Measurements from ENCODE around the gene LIX1L.

DNA sequence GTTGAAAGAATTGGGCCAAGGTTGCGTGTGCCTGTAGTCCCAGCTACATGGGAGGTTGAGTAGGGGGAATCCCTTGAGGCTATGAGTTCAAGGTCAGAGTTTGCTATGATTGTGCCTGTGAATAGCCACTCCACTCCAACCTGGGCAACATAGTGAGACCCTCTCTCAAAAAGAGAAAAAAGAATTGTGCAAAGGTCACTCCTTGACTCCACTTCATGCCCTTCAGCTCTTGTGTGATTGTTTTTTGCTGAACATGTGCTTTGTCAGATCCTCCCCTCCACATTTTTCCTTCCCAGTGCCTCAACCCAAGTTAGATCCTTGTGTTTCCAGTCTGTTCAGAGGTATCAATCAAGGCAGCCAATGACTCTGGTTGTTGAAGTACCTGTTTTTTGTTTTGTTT is 30.1 kb upstream of the LIX1L start:
- TF ChIP-seq HOXA7 (CRISPR knock-in tag; IDR thresholded peaks at IDR 0.05) = no peak
- TF ChIP-seq POLR2A (IDR thresholded peaks at IDR 0.05; ENCODE audit: low read length) = no peak
- TF ChIP-seq, protein P1, sequence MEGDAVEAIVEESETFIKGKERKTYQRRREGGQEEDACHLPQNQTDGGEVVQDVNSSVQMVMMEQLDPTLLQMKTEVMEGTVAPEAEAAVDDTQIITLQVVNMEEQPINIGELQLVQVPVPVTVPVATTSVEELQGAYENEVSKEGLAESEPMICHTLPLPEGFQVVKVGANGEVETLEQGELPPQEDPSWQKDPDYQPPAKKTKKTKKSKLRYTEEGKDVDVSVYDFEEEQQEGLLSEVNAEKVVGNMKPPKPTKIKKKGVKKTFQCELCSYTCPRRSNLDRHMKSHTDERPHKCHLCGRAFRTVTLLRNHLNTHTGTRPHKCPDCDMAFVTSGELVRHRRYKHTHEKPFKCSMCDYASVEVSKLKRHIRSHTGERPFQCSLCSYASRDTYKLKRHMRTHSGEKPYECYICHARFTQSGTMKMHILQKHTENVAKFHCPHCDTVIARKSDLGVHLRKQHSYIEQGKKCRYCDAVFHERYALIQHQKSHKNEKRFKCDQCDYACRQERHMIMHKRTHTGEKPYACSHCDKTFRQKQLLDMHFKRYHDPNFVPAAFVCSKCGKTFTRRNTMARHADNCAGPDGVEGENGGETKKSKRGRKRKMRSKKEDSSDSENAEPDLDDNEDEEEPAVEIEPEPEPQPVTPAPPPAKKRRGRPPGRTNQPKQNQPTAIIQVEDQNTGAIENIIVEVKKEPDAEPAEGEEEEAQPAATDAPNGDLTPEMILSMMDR (IDR thresholded peaks at IDR 0.05) = no peak
- no peak for TF ChIP-seq CBX8 (IDR thresholded peaks at IDR 0.05)
- TF ChIP-seq E2F6 (IDR thresholded peaks at IDR 0.05; ENCODE audit: borderline replicate concordance, low read depth) = no peak
- TF ChIP-seq, protein P2, sequence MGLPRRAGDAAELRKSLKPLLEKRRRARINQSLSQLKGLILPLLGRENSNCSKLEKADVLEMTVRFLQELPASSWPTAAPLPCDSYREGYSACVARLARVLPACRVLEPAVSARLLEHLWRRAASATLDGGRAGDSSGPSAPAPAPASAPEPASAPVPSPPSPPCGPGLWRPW (IDR thresholded peaks at IDR 0.05) = no peak
- no peak for TF ChIP-seq PBX3 (IDR thresholded peaks at IDR 0.05)
- TF ChIP-seq CHD2 (IDR thresholded peaks at IDR 0.05; ENCODE audit: low read length, partially characterized antibody) = no peak
- no peak for TF ChIP-seq ESRRA (IDR thresholded peaks at IDR 0.05; ENCODE audit: borderline replicate concordance, low read length)
- no peak for TF ChIP-seq USF2 (IDR thresholded peaks at IDR 0.05)
- no peak for TF ChIP-seq RARB (CRISPR knock-in tag; IDR thresholded peaks at IDR 0.05)
- TF ChIP-seq EP300 (IDR thresholded peaks at IDR 0.05) = no peak
- TF ChIP-seq MAZ (IDR thresholded peaks at IDR 0.05; ENCODE audit: borderline replicate concordance, low read depth, low read length) = no peak

Measured in A549 (cell line).